HG03108 (cell line): ENCODE measurements around the gene TMEM236.

ENCODE experiments used
- ATAC-seq: cut with Tn5 transposase; IDR thresholded peaks from one replicate; pipeline ENCODE4 v1.9.1; 2021; ENCODE audit warnings: moderate library complexity; ENCODE audit not compliant: unreplicated experiment

The TMEM236 gene

DNA sequence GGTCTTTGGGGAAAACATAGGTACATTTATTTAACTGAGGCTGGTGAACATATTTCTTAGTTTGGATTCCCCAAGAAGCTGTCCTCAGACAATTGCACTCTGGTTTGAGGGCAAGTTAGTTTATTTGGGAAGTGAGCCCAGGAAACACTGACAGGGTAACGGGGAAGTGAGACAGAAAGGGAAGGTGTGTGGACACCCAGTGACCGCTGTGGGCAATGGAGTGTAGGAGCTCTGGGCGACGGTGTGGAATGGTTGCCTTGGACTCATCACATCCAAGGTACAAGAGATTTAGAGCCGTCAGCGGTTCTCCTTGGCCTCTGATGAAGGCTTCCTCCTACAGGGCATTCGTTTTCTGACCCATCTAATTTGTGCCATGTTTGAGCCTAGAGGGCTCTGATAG is 64.2 kb downstream of the TMEM236 start:
- ATAC-seq, result no peak

DNA sequence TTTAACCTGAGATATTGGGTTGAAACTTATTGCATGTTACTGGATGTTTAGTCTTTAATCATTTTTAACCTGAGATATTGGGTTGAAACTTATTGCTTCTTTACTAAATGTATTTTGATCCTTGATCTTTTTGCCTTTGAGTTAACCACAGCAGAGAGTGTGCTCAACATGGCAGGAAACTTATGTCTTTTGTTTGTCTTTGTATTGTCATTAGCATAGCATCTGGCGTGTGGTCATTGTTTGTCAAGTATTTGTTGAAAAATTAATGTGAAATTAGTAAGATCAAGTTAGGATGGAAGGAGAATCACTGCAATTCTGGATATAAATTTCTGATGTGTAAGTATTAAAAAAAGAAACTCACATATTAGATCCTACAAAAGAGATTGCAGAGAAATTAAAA is 65.3 kb downstream of the TMEM236 start:
- ATAC-seq, result no peak

DNA sequence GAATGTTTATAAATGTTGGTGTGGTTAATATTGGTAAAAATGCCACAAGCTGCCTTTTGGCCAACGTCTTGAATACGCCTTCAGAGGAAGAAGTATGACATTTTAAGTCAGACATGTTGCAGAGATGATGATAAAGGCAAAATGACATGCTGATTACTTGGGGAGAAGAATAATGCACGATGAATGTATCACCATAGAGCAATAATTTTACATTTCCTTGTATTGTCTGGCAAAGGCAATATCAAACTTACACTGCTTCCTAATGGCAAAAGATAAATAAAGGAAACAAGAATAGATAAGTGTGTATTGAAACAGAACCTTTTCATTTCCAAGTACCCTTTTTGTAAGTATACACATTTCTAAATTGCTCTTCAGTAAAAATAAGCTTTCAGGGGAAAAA is 65.8 kb downstream of the TMEM236 start:
- ATAC-seq, result no peak

DNA sequence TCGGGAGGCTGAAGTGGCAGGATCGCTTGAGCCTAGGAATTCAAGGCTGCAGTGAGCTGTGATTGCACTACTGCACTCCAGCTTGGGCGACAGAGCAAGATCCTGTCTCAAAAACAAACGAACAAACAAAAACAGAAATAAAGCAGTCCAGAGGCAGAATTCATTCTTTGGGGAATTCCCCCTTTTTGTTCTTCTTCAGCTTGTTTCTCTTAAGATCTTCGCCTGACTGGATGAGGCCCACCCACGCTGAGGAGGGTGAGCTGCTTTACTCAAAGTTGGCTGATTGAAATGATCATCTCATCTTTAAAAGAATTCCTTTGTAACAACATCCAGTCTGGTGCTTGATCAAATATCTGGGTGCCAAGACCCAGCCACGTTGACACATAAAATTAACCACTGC is 67.8 kb downstream of the TMEM236 start:
- no peak for ATAC-seq

DNA sequence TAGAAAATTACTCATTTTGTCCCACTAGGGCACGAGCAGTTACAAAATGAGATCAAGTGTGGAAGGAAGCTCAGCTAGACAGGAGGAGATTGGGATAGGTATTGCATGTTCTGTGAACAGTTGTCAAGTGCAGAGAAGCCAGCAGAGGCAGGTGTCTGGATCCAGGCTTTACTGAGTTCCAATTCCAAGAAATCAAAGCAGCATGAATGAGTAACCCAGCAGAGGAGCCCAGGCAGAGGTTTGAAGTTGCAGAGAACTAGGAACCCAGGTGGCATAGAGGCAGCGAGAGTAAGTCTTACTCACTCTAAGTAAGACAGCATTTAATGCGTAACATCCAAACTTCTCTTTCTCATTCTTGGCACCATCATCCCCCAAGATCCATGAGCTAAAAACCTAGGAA is 68.9 kb downstream of the TMEM236 start:
- no peak for ATAC-seq

DNA sequence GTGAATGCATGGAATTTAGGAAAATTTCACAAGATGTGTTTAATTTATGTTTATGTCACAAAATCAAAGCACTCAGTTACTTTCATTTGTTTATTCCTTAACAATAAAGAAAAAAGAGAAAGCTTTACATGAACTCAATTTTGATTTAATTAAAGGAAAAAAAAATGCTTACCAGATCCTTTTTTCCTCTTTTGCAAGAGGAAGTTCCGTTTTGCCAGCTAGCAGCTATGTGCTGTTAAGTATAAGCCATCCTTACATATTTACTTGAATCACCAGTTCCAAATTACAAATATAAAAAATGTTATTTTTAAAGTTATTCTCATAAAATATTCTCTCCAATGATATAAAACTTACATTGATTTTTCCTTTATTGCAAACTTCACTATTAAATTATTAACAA is 69.9 kb downstream of the TMEM236 start:
- no peak for ATAC-seq

DNA sequence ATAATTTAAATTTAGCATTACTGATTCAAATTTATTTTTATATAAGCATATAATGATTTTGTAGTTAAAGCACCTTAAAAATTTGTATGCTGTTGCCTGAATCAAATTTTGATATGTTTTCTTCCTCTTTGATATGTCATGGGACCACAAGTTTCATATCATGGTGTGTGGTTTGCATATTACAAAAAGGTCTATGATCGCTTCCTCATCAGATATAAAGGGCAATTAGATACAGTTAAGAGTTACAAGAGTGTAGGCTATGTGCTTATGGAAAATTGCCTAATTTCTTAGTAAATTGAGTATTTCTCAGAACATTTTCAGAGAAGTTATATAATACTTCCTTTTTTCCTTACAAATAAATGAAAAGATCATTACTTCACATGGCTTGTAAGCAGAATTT is 79.3 kb downstream of the TMEM236 start:
- no peak for ATAC-seq

DNA sequence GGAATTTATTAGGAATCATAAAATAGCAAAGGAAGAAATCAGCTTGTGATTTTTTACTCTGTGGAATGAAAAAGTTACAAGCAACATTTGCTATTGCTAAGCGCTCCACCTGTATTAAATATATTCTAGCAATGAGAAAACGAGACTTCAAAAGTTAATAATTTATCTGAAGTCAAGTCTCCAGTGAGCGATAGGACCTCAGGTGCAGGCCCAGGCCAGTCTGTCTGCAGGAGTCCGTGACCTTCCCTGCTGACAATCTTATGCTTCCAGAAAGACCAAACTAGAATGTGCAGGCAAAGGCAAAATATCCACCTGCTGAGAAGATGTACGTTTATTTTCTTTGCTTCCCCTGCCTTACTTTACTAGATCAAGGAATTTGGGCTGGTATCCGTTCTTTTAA is 79.9 kb downstream of the TMEM236 start:
- ATAC-seq, result no peak

DNA sequence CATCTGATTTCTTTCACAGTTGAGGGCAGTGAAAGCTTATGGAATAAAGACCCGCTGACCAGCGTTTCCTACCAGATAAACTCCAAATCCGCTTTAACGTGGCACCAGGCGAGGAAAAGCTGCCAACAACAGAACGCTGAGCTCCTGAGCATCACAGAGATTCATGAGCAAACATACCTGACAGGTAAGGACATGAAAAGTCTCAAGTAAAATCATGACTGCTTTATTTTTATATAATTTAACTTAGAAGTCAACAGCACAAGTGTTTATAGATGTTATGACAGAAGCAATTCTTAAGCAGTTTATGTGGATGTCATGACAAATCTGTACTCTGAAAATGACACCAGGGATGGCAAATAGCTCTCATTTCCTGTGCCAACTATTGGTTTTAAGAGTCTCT is 81.7 kb downstream of the TMEM236 start:
- no peak for ATAC-seq

DNA sequence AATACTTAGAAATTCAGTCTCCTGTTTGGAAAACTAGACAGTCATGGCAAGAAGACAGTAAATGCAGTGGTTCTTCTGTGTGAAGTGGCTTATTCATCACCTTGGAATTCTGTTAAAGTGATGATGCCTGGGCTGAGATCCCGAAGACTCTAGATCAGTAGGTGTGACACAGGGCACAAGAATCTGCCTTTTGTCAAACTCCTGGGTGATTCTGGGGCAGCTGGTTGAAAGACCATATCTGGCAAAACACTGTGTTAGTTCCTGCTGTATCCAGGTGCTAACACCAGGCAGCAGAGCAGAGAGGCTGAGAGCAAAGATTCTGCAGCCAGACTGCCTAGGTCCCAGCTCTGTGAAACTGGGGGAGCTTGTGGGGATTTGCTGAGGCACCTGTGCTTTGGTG is 83.7 kb downstream of the TMEM236 start:
- no peak for ATAC-seq

DNA sequence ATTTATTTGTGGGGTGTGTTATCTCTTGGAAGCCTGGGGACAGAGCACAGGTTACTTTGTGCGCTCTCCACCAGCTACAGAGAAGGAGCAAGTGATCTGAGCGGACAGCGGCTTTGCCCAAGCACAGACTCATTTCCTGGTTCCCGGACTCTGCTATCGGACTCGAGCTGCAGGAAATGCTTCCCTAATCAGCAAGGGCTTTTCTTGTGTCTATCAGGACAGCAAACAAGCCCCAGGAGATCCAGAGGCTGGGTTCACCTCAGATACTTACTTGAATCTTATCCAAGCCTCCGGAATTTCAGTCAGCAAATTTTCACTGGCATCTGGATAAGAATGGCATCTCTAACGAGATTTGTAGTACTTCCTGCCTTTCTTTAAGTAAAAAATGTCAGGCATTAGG is 84.9 kb downstream of the TMEM236 start:
- no peak for ATAC-seq

DNA sequence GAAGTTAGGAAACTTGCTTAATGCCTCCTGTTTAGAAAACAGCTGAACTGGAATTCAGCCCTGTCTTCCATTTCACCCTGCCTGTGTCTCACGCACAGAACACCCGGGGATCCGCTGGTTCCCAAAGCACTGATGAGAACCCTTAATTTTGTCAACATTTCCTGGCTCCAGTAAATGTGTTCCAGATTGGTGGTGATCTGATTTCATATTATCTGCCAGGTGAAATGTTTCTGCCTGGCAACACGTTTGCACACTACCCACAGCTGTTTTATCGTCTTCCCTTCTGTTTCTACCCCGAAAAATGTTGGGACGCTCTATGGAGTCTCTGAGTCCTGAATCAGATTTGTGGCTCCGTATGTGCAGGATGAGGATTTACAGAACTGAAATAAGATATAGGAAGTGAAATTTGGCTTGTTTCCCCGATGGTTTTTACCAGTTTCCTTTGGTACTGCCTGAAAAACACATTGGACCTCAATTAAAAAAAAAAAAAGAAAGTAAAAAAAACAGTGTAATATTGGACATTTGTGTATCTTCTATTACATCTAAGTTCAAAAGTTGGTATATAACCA is 86.2 kb downstream of the TMEM236 start:
- no peak for ATAC-seq

DNA sequence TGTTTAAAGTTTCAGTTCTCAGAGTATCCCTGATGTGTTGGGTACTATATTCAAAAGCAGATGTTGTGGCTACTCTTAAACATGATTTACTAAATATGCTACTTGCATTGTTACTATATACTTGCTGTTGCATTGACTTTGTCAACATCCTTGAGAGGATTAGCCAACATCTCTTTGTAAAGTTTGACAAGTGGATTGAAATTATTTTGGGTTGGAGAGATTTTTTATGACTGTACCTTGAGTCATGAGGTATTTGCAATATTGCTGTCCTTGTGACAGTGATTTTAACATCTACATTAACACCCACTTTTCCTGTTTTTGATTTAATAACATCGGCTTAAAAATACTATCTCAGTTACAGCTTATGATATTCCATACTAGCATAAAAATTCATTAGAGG is 89.0 kb downstream of the TMEM236 start:
- ATAC-seq, result no peak

DNA sequence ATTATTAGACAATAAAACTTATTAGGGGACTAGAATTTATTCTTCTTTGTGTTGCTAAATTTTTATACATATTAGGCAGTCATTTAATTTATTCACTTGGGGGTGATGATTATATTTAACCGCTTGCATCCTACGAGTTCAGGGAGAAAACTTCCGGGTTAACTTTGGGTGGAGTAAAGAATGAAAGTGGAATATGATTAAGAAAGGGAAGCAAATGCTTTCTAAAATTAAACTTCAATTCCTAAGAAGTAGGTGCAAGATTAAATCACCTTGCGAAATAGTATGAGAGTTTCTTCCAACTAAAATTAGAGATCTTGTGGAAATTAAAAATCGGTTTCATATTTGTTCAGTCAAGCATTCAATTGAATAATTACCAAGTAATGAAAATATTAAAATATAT is 90.6 kb downstream of the TMEM236 start:
- ATAC-seq, result no peak

DNA sequence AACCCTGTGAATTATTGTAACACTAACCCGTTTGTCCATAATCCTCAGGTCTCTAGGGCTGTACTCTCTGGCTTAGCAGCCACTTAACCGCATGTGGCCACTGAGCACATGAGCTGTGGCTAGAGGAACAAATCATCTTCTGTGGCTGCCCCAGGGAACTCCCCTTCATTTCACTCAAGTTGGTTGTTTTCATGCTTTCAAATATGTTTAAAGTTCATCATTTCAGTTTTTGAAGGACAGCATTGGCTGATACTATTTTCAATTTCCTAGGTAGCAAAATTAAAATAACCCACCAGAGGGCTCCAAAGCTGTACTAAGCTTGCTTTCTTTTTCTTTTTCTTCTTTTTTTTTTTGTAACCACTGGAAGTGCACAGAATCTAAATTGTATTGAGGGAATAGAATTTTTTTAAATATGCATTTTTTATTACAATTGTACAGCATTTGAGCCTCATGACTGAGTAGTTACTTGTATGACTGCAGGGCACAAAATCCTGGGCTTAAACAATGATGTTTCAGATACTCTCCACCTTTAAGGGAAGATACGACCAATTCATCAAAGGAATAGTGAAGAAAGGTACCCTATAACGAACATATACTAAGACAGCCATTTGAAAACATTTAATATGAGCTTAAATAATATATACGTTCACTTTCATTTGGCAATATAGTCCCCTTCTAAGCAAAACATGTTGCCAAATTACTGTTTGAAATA is 95.7 kb downstream of the TMEM236 start:
- ATAC-seq, result no peak

DNA sequence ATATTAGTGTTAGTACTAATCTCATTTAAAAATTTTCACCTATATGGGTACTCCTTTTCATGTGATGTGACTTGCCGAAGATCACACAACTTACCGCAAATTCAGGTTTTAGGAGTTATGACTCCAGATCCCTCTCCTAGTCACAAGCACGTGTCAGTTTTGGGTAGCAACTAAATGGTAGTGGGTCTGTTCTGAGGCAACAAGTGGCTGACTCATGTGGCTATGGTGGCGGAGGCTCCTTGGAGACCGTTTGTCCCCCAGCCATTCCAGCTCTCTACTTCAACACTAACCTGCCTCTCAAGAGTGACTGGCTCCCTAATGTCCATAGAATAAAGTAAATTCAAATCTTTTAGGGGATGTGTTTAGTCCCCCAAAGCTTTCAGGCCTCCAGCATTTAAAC is 96.6 kb downstream of the TMEM236 start:
- ATAC-seq, result no peak
